H7 (cell line): ENCODE results near the gene MRPL22. TPM values are rescaled to one million over a fixed set of nuclear protein-coding genes. Genes with fewer than 3 reads are reported as not detected.
A peak's percentile ranks its signal among the peaks of the same experiment; 100 is the strongest.
"Not testable (repeated sequence)": the region's sequence is repeated elsewhere in the genome, so short reads cannot be mapped to it uniquely, and the experiment has no call there.

Experiments
- DNase-seq: peaks from one replicate; pipeline ENCODE4 v3.0.0; 2012
- H3K27me3 ChIP-seq: 2 replicates; pipeline ENCODE4 v1.6.0; 2011; ENCODE audit warnings: mild to moderate bottlenecking, low read length; ENCODE audit not compliant: control insufficient read depth, insufficient read depth
- H3K36me3 ChIP-seq: replicated peaks from 2 replicates; pipeline ENCODE4 v1.5.1; 2011; ENCODE audit warnings: low read length; ENCODE audit not compliant: control insufficient read depth, insufficient read depth
- H3K4me3 ChIP-seq: 2 replicates; pipeline ENCODE4 v1.5.1; 2011; ENCODE audit warnings: low read depth, mild to moderate bottlenecking, control low read depth, low read length, moderate library complexity; ENCODE audit not compliant: insufficient read depth
- total RNA-seq: library from RNA; depleted of rRNA; stranded (reverse); fragments of >200 nt; shearing (Covaris generic); gene quantifications from 2 replicates; pipeline ENCODE4 v1.2.3, GENCODE V29; 2014; rRNA removed

The MRPL22 gene
- total RNA-seq = 19.1 and 45.1 TPM in 2 replicates

- Histone ChIP-seq H3K36me3 (no peaks in the 10 kb centered on the region), H3K4me3 (peak within 1 kb of the TSS; percentile 90), H3K27me3 (no peaks in the 10 kb centered on the region)
- peak; percentile 88 for DNase-seq
Measured at GRCh38 chr5:154940772-154941620, at the start of gene MRPL22. Gene MRPL22, plus strand, starts transcription at chr5:154941073. Its CDS starts 38 bp downstream, at chr5:154941111.

- H3K36me3 ChIP-seq = peaks cover 44% of the 10 kb centered on the region
- no peak for DNase-seq
- no peak overlapping the region for H3K4me3 ChIP-seq
- no peaks in the 10 kb centered on the region for H3K27me3 ChIP-seq
Measured at GRCh38 chr5:154892369-154892771, 48.5 kb upstream of the MRPL22 start.

GRCh38 chr5:154893381-154893780, 47.5 kb upstream of the MRPL22 start:
- DNase-seq = no peak
- peaks cover 42% of the 10 kb centered on the region for H3K36me3 ChIP-seq

GRCh38 chr5:154895606-154896561, 45.0 kb upstream of the MRPL22 start:
- no peak for DNase-seq
- H3K27me3 ChIP-seq = no peaks in the 10 kb centered on the region
- H3K4me3 ChIP-seq = no peak overlapping the region
- H3K36me3 ChIP-seq = peaks cover 45% of the 10 kb centered on the region

More at GRCh38 chr5:154893381-154893780, 47.5 kb upstream of the MRPL22 start:
- Histone ChIP-seq H3K4me3 (no peak overlapping the region), H3K27me3 (no peaks in the 10 kb centered on the region)

GRCh38 chr5:154896562-154897165, 44.2 kb upstream of the MRPL22 start:
- Histone ChIP-seq H3K27me3 (no peaks in the 10 kb centered on the region), H3K36me3 (peaks cover 43% of the 10 kb centered on the region), H3K4me3 (no peak overlapping the region)
- no peak for DNase-seq

- Histone ChIP-seq H3K36me3 (peaks cover 44% of the 10 kb centered on the region), H3K4me3 (no peak overlapping the region), H3K27me3 (no peaks in the 10 kb centered on the region)
- no peak for DNase-seq
Measured at GRCh38 chr5:154898210-154898609, 42.7 kb upstream of the MRPL22 start.

GRCh38 chr5:154899151-154899816, 41.6 kb upstream of the MRPL22 start:
- no peaks in the 10 kb centered on the region for H3K27me3 ChIP-seq
- no peak overlapping the region for H3K4me3 ChIP-seq
- H3K36me3 ChIP-seq = peaks cover 43% of the 10 kb centered on the region
- DNase-seq = no peak

GRCh38 chr5:154900066-154900465, 40.8 kb upstream of the MRPL22 start:
- DNase-seq = no peak
- no peak overlapping the region for H3K4me3 ChIP-seq
- H3K27me3 ChIP-seq = no peaks in the 10 kb centered on the region
- H3K36me3 ChIP-seq = peaks cover 42% of the 10 kb centered on the region

GRCh38 chr5:154901276-154901675, 39.6 kb upstream of the MRPL22 start:
- Histone ChIP-seq H3K36me3 (peaks cover 35% of the 10 kb centered on the region), H3K27me3 (no peaks in the 10 kb centered on the region), H3K4me3 (no peak overlapping the region)
- no peak for DNase-seq

GRCh38 chr5:154901913-154902312, 39.0 kb upstream of the MRPL22 start:
- H3K36me3 ChIP-seq = peaks cover 32% of the 10 kb centered on the region
- no peaks in the 10 kb centered on the region for H3K27me3 ChIP-seq
- no peak overlapping the region for H3K4me3 ChIP-seq
- DNase-seq = no peak

- not testable (repeated sequence) for DNase-seq, H3K27me3 ChIP-seq, H3K4me3 ChIP-seq
- H3K36me3 ChIP-seq = peaks cover 23% of the 10 kb centered on the region
Measured at GRCh38 chr5:154905601-154906000, 35.3 kb upstream of the MRPL22 start.

GRCh38 chr5:154916874-154917273, 24.0 kb upstream of the MRPL22 start:
- no peak overlapping the region for H3K4me3 ChIP-seq
- no peak for DNase-seq
- no peaks in the 10 kb centered on the region for H3K27me3 ChIP-seq
- peaks cover 11% of the 10 kb centered on the region for H3K36me3 ChIP-seq

- H3K36me3 ChIP-seq = peaks cover 10% of the 10 kb centered on the region
- H3K4me3 ChIP-seq = no peak overlapping the region
- DNase-seq = no peak
- no peaks in the 10 kb centered on the region for H3K27me3 ChIP-seq
Measured at GRCh38 chr5:154917757-154918156, 23.1 kb upstream of the MRPL22 start.
